Transverse colon (tissue), 4 donors: Measurements from ENCODE around the gene KLHDC10. TPM values are rescaled to one million over a fixed set of nuclear protein-coding genes. Genes with fewer than 3 reads are reported as not detected.

Experiments used
- DNase-seq: peaks from one replicate; pipeline ENCODE4 v3.0.0-alpha.2; 2019
- H3K27ac ChIP-seq, 4 donors: fragments of 200-600 bp; sonication (generic); 2 replicates each; pipeline ENCODE4 v1.5.1; 2016 to 2018; ENCODE audit warnings: inconsistent platforms in 4 of 4
- H3K27me3 ChIP-seq: fragments of 200-600 bp; sonication (generic); 2 replicates; pipeline ENCODE4 v1.5.1; 2017; ENCODE audit warnings: inconsistent platforms
- H3K36me3 ChIP-seq, 4 donors: fragments of 200-600 bp; sonication (generic); 2 replicates each; pipeline ENCODE4 v1.5.1; 2017 to 2019; ENCODE audit warnings: inconsistent platforms in 4 of 4
- H3K4me1 ChIP-seq, 4 donors: fragments of 200-600 bp; sonication (generic); 2 replicates each; pipeline ENCODE4 v1.5.1; 2017 to 2020; ENCODE audit warnings: inconsistent platforms in 4 of 4
- H3K4me3 ChIP-seq, 4 donors: fragments of 200-600 bp; sonication (generic); 1 replicate in 1 of 4; 2 replicates in 3 of 4; pipeline versions ENCODE4 v1.5.1 to v1.6.1; 2017 to 2019; ENCODE audit warnings: inconsistent platforms in 4 of 4
- H3K9me3 ChIP-seq, 2 donors: fragments of 200-600 bp; sonication (generic); 2 replicates each; pipeline ENCODE4 v1.5.1; 2017 to 2019; ENCODE audit warnings: inconsistent platforms in 2 of 2
- CTCF ChIP-seq, 5 experiments: fragments of 200-600 bp in 3 of 5; fragments of 450-650 bp in 2 of 5; sonication (generic) in 3 of 5; IDR thresholded peaks; 1 replicate in 2 of 5; 2 replicates in 3 of 5; pipeline ENCODE4 v1.5.1; 2016 to 2017; ENCODE audit warnings: antibody characterized with exemption in 5 of 5, inconsistent platforms in 3 of 5, mild to moderate bottlenecking in 2 of 5, moderate library complexity in 1 of 5
- EP300 ChIP-seq: sonication (generic); formaldehyde crosslinking; IDR thresholded peaks from one replicate; pipeline ENCODE4 v1.6.1; 2017; ENCODE audit warnings: antibody characterized with exemption, low read depth
- POLR2A ChIP-seq: fragments of 450-650 bp; IDR thresholded peaks from one replicate; pipeline ENCODE4 v1.6.1; 2016; ENCODE audit warnings: antibody characterized with exemption, mild to moderate bottlenecking, moderate library complexity
- POLR2AphosphoS5 ChIP-seq, 3 donors: sonication (generic); formaldehyde crosslinking; IDR thresholded peaks; one replicate each; pipeline ENCODE4 v1.6.1; 2016; ENCODE audit warnings: antibody characterized with exemption in 3 of 3
- WGBS, 2 donors: methylation state at CpG; one replicate each; pipeline ENCODE4 v1.1.5; 2018; ENCODE audit warnings: low coverage in 1 of 2; 5-methylcytosine and 5-hydroxymethylcytosine counted together
- in situ Hi-C, 4 donors: fragments of 200-750 bp; cut with MboI; loops; one replicate each; pipeline versions ENCODE4 v1.15.0 to v1.15.1; 2017; ENCODE audit warnings: low sequenced_read_pairs in 3 of 4, low pct_ligation_motif_present in 1 of 4, low pct_unique_long_range_greater_than_20kb in 1 of 4
- intact Hi-C: fragments of 100-400 bp; cut with DNase I; formaldehyde crosslinking; loops from one replicate; pipeline ENCODE4 v1.15.1; 2023; ENCODE audit warnings: low total_unique reads
- total RNA-seq, 4 donors: library from RNA; depleted of rRNA; stranded (reverse); fragments of >200 nt; gene quantifications; one replicate each; pipeline ENCODE4 v1.1.0, GENCODE V29; 2016

Gene KLHDC10
- total RNA-seq, 4 donors from 2014 or later = 9.4 to 23.5 (median 15.6) TPM

GRCh38 chr7:130090745-130091532, 20.6 kb downstream of the KLHDC10 start:
- Histone ChIP-seq H3K4me1 (peaks cover 0 to 32% (median 6%) of the 10 kb centered on the region in 4 donors), H3K4me3 (no peak overlapping the region), H3K9me3 (no peaks in the 10 kb centered on the region), H3K27me3 (no peaks in the 10 kb centered on the region), H3K27ac (no peak overlapping the region), H3K36me3 (no peaks in the 10 kb centered on the region)
- no peak for DNase-seq
- intact Hi-C loops = no loop called here
- in situ Hi-C loops = no loop called here
- WGBS, 2 donors = 73 to 75% methylated on average over 4 of the region's 4 CpGs
- TF ChIP-seq CTCF (IDR thresholded peaks at IDR 0.05) = no peak
- TF ChIP-seq EP300 = no peak
- TF ChIP-seq POLR2A = no peak
- no peak for TF ChIP-seq POLR2AphosphoS5 (IDR thresholded peaks at IDR 0.05)

- no peak for DNase-seq
- in situ Hi-C loops (no loop called here), intact Hi-C loops (no loop called here)
- Histone ChIP-seq H3K27me3 (no peaks in the 10 kb centered on the region), H3K4me3 (no peak overlapping the region), H3K9me3 (no peaks in the 10 kb centered on the region), H3K4me1 (peaks cover 0 to 30% (median 3%) of the 10 kb centered on the region in 4 donors), H3K27ac (no peak overlapping the region), H3K36me3 (no peaks in the 10 kb centered on the region)
- TF ChIP-seq POLR2A (no peak), POLR2AphosphoS5 (IDR thresholded peaks at IDR 0.05) (no peak), EP300 (no peak), CTCF (IDR thresholded peaks at IDR 0.05) (no peak)
- 85% methylated on average over 1 of the region's 1 CpG; no CpG with 5 or more reads in 1 of the 2 donors for WGBS, 2 donors
Measured at GRCh38 chr7:130091999-130092398, 21.7 kb downstream of the KLHDC10 start.

GRCh38 chr7:130092598-130092997, 22.3 kb downstream of the KLHDC10 start:
- 77 to 80% methylated on average over 2 of the region's 2 CpGs for WGBS, 2 donors
- Histone ChIP-seq H3K4me3 (no peak overlapping the region), H3K4me1 (peaks cover 0 to 30% (median 3%) of the 10 kb centered on the region in 4 donors), H3K36me3 (no peaks in the 10 kb centered on the region), H3K27me3 (no peaks in the 10 kb centered on the region), H3K27ac (no peak overlapping the region), H3K9me3 (no peaks in the 10 kb centered on the region)
- intact Hi-C loops = no loop called here
- DNase-seq = no peak
- no peak for TF ChIP-seq POLR2A
- TF ChIP-seq EP300 = no peak
- TF ChIP-seq POLR2AphosphoS5 (IDR thresholded peaks at IDR 0.05) = no peak
- no peak for TF ChIP-seq CTCF (IDR thresholded peaks at IDR 0.05)
- in situ Hi-C loops = no loop called here

- Histone ChIP-seq H3K27ac (no peak overlapping the region), H3K9me3 (no peaks in the 10 kb centered on the region), H3K36me3 (no peaks in the 10 kb centered on the region), H3K4me1 (peaks cover 0 to 30% (median 3%) of the 10 kb centered on the region in 4 donors), H3K4me3 (no peak overlapping the region), H3K27me3 (no peaks in the 10 kb centered on the region)
- TF ChIP-seq POLR2A = no peak
- no peak for TF ChIP-seq POLR2AphosphoS5 (IDR thresholded peaks at IDR 0.05)
- no peak for TF ChIP-seq EP300
- TF ChIP-seq CTCF (IDR thresholded peaks at IDR 0.05) = no peak
- in situ Hi-C loops (no loop called here), intact Hi-C loops (no loop called here)
- no peak for DNase-seq
- WGBS, 2 donors = 33 to 39% methylated on average over 1 of the region's 1 CpG
Measured at GRCh38 chr7:130095812-130096211, 25.5 kb downstream of the KLHDC10 start.
